ENCODE data around the gene CEP128. TPM values are rescaled to one million over a fixed set of nuclear protein-coding genes. Genes with fewer than 3 reads are reported as not detected.
A peak's percentile ranks its signal among the peaks of the same experiment; 100 is the strongest.

Gene CEP128
- total RNA-seq, 5 donors from 2014 or later (not counting 1 experiment from before 2014, with no cell fraction given): 12.6 to 24.8 (median 15.2) TPM

GRCh38 chr14:80933686-80934085, 7.9 kb downstream of the CEP128 start:
- ChIA-PET CTCF (interaction anchor here in 1 of 2 donors (1.3 kb wide), 1 partner anchor 62 kb away, joined by 3 read pairs; no protein-coding TSS in a partner anchor), POLR2A (interaction anchor here in 1 of 2 donors (1.1 kb wide), 1 partner anchor 285 kb away, joined by 4 read pairs; no protein-coding TSS in a partner anchor)
- WGBS (ENCODE audit: insufficient coverage): 76% methylated on average over 4 of the region's 4 CpGs
- no peak for ATAC-seq (replicated peaks in 1 of 4)
- Mint-ChIP-seq H3K4me1 (peaks cover 27 to 47% (median 44%) of the 10 kb centered on the region in 3 donors), H3K9me3 (no peaks in the 10 kb centered on the region), H3K27ac (no peak overlapping the region), H3K4me3 (no peak overlapping the region), H3K27me3 (no peaks in the 10 kb centered on the region), H3K36me3 (peaks cover 9% of the 10 kb centered on the region)
- Histone ChIP-seq H3K9me3 (no peaks in the 10 kb centered on the region), H3K4me1 (ENCODE audit: control insufficient read depth in 1 of 2, extremely low read depth in 1 of 2, insufficient read depth in 2 of 2, low read length in 2 of 2) (peaks cover 7 to 21% of the 10 kb centered on the region in 2 experiments), H3K27me3 (replicated peaks in 1 of 2; ENCODE audit: control insufficient read depth in 2 of 2, extremely low read depth in 1 of 2, insufficient read depth in 2 of 2, low read length in 1 of 2) (no peaks in the 10 kb centered on the region), H3K36me3 (ENCODE audit: control insufficient read depth in 2 of 2, extremely low read depth in 1 of 2, insufficient read depth in 1 of 2, low read length in 1 of 2) (no peaks in the 10 kb centered on the region), H3K27ac (ENCODE audit: low read length) (no peak overlapping the region), H3K4me3 (ENCODE audit: control insufficient read depth in 1 of 2, extremely low read depth in 1 of 2, low read length in 1 of 2) (no peak overlapping the region)
- DNase-seq: no peak

- Histone ChIP-seq H3K27ac (ENCODE audit: low read length) (no peak overlapping the region), H3K9me3 (no peaks in the 10 kb centered on the region), H3K27me3 (replicated peaks in 1 of 2; ENCODE audit: control insufficient read depth in 2 of 2, extremely low read depth in 1 of 2, insufficient read depth in 2 of 2, low read length in 1 of 2) (no peaks in the 10 kb centered on the region), H3K36me3 (ENCODE audit: control insufficient read depth in 2 of 2, extremely low read depth in 1 of 2, insufficient read depth in 1 of 2, low read length in 1 of 2) (no peaks in the 10 kb centered on the region), H3K4me3 (ENCODE audit: control insufficient read depth in 1 of 2, extremely low read depth in 1 of 2, low read length in 1 of 2) (no peak overlapping the region), H3K4me1 (ENCODE audit: control insufficient read depth in 1 of 2, extremely low read depth in 1 of 2, insufficient read depth in 2 of 2, low read length in 2 of 2) (peaks cover 7 to 21% of the 10 kb centered on the region in 2 experiments)
- Mint-ChIP-seq H3K27ac (peak overlapping the region in 1 of 2 donors; percentile 17), H3K4me1 (peaks cover 27 to 47% (median 44%) of the 10 kb centered on the region in 3 donors), H3K4me3 (no peak overlapping the region), H3K36me3 (peaks cover 9% of the 10 kb centered on the region), H3K9me3 (no peaks in the 10 kb centered on the region), H3K27me3 (no peaks in the 10 kb centered on the region)
- DNase-seq (no peak), ATAC-seq (replicated peaks in 1 of 4) (no peak)
- CTCF ChIA-PET: interaction anchor here in 1 of 2 donors (1.3 kb wide), 1 partner anchor 63 kb away, joined by 3 read pairs; no protein-coding TSS in a partner anchor
- POLR2A ChIA-PET: interaction anchor here in 1 of 2 donors (1.1 kb wide), 1 partner anchor 286 kb away, joined by 4 read pairs; no protein-coding TSS in a partner anchor
Measured at GRCh38 chr14:80933282-80933681, 8.3 kb downstream of the CEP128 start.

GRCh38 chr14:80930836-80931389, 10.6 kb downstream of the CEP128 start:
- no peaks in the 10 kb centered on the region for H3K9me3 Mint-ChIP-seq
- peak overlapping the region; percentile 21 to 55 (median 41) for H3K4me3 Mint-ChIP-seq
- peak in 34 of 35 experiments; percentile 20 to 78 (median 53) for DNase-seq
- H3K27me3 ChIP-seq (replicated peaks in 1 of 2; ENCODE audit: control insufficient read depth in 2 of 2, extremely low read depth in 1 of 2, insufficient read depth in 2 of 2, low read length in 1 of 2): no peaks in the 10 kb centered on the region
- peak; percentile 87 to 93 (median 92) for ATAC-seq (replicated peaks in 1 of 4)
- no peaks in the 10 kb centered on the region for H3K36me3 ChIP-seq (ENCODE audit: control insufficient read depth in 2 of 2, extremely low read depth in 1 of 2, insufficient read depth in 1 of 2, low read length in 1 of 2)
- CTCF ChIA-PET: interaction anchor here (0.9 to 1.8 kb wide), 4 partner anchors 11 to 56 kb away, joined by 4 to 9 read pairs (median 4); no protein-coding TSS in a partner anchor
- POLR2A ChIA-PET: interaction anchor here in 1 of 2 donors (0.6 to 1.1 kb wide), 2 partner anchors 61 to 288 kb away, joined by 3 to 4 read pairs; no protein-coding TSS in a partner anchor
- peak overlapping the region; percentile 10 to 18 for H3K4me3 ChIP-seq (ENCODE audit: control insufficient read depth in 1 of 2, extremely low read depth in 1 of 2, low read length in 1 of 2)
- peak overlapping the region; percentile 57 for H3K27ac ChIP-seq (ENCODE audit: low read length)
- H3K36me3 Mint-ChIP-seq: peaks cover 15% of the 10 kb centered on the region
- H3K27ac Mint-ChIP-seq: peak overlapping the region; percentile 70 to 90
- peaks cover 23 to 51% (median 42%) of the 10 kb centered on the region in 3 donors for H3K4me1 Mint-ChIP-seq
- peaks cover 7 to 21% of the 10 kb centered on the region in 2 experiments for H3K4me1 ChIP-seq (ENCODE audit: control insufficient read depth in 1 of 2, extremely low read depth in 1 of 2, insufficient read depth in 2 of 2, low read length in 2 of 2)
- H3K27me3 Mint-ChIP-seq: no peaks in the 10 kb centered on the region
- H3K9me3 ChIP-seq: no peaks in the 10 kb centered on the region
- 0% methylated on average over 4 of the region's 8 CpGs for WGBS (ENCODE audit: insufficient coverage)

- peak overlapping the region; percentile 70 to 90 for H3K27ac Mint-ChIP-seq
- ChIA-PET POLR2A (interaction anchor here in 1 of 2 donors (0.6 kb wide), 1 partner anchor 430 kb away, joined by 3 read pairs; no protein-coding TSS in a partner anchor), CTCF (interaction anchor here (0.6 to 1.8 kb wide), 3 partner anchors 37 to 62 kb away, joined by 3 to 9 read pairs (median 5); no protein-coding TSS in a partner anchor)
- no peaks in the 10 kb centered on the region for H3K27me3 Mint-ChIP-seq
- no peaks in the 10 kb centered on the region for H3K9me3 ChIP-seq
- WGBS (ENCODE audit: insufficient coverage): 22% methylated on average over 3 of the region's 5 CpGs
- H3K4me1 ChIP-seq (ENCODE audit: control insufficient read depth in 1 of 2, extremely low read depth in 1 of 2, insufficient read depth in 2 of 2, low read length in 2 of 2): peaks cover 7 to 21% of the 10 kb centered on the region in 2 experiments
- peaks cover 18% of the 10 kb centered on the region for H3K36me3 Mint-ChIP-seq
- H3K4me1 Mint-ChIP-seq: peaks cover 22 to 51% (median 40%) of the 10 kb centered on the region in 3 donors
- H3K36me3 ChIP-seq (ENCODE audit: control insufficient read depth in 2 of 2, extremely low read depth in 1 of 2, insufficient read depth in 1 of 2, low read length in 1 of 2): no peaks in the 10 kb centered on the region
- no peaks in the 10 kb centered on the region for H3K27me3 ChIP-seq (replicated peaks in 1 of 2; ENCODE audit: control insufficient read depth in 2 of 2, extremely low read depth in 1 of 2, insufficient read depth in 2 of 2, low read length in 1 of 2)
- peaks cover 0 to under 1% (median 0%) of the 10 kb centered on the region in 3 donors for H3K9me3 Mint-ChIP-seq
- ATAC-seq (replicated peaks in 1 of 4) (no peak), DNase-seq (no peak)
- no peak overlapping the region for H3K4me3 ChIP-seq (ENCODE audit: control insufficient read depth in 1 of 2, extremely low read depth in 1 of 2, low read length in 1 of 2)
- peak overlapping the region; percentile 57 for H3K27ac ChIP-seq (ENCODE audit: low read length)
- peak overlapping the region in 2 of 3 donors; percentile 10 to 55 for H3K4me3 Mint-ChIP-seq
Measured at GRCh38 chr14:80930095-80930494, 11.4 kb downstream of the CEP128 start.

GRCh38 chr14:80927083-80927989, 14.2 kb downstream of the CEP128 start:
- Mint-ChIP-seq H3K27me3 (no peaks in the 10 kb centered on the region), H3K4me1 (peaks cover 22 to 40% (median 36%) of the 10 kb centered on the region in 3 donors), H3K36me3 (peaks cover 35% of the 10 kb centered on the region), H3K9me3 (peaks cover 0 to 5% (median 0%) of the 10 kb centered on the region in 3 donors), H3K4me3 (no peak overlapping the region), H3K27ac (no peak overlapping the region)
- Histone ChIP-seq H3K4me3 (ENCODE audit: control insufficient read depth in 1 of 2, extremely low read depth in 1 of 2, low read length in 1 of 2) (no peak overlapping the region), H3K27ac (ENCODE audit: low read length) (no peak overlapping the region), H3K36me3 (ENCODE audit: control insufficient read depth in 2 of 2, extremely low read depth in 1 of 2, insufficient read depth in 1 of 2, low read length in 1 of 2) (no peaks in the 10 kb centered on the region), H3K4me1 (ENCODE audit: control insufficient read depth in 1 of 2, extremely low read depth in 1 of 2, insufficient read depth in 2 of 2, low read length in 2 of 2) (peaks cover 7 to 21% of the 10 kb centered on the region in 2 experiments), H3K27me3 (replicated peaks in 1 of 2; ENCODE audit: control insufficient read depth in 2 of 2, extremely low read depth in 1 of 2, insufficient read depth in 2 of 2, low read length in 1 of 2) (no peaks in the 10 kb centered on the region), H3K9me3 (no peaks in the 10 kb centered on the region)
- 92% methylated on average over 8 of the region's 8 CpGs for WGBS (ENCODE audit: insufficient coverage)
- ChIA-PET POLR2A (no interaction called here), CTCF (no interaction called here)
- DNase-seq (no peak), ATAC-seq (replicated peaks in 1 of 4) (no peak)
